Mesenchymal stem cell (in vitro differentiated cells and primary cell): ENCODE results near the gene TAAR6. TPM values are rescaled to one million over a fixed set of nuclear protein-coding genes. Genes with fewer than 3 reads are reported as not detected.

Experiments used
- DNase-seq: peaks from one replicate; pipeline ENCODE4 v3.0.0-alpha.2; 2013
- H2AFZ ChIP-seq: one replicate; pipeline ENCODE4 v1.6.1; 2013; ENCODE audit warnings: low read depth, mild to moderate bottlenecking, control low read depth, inconsistent platforms, low read length, moderate library complexity
- H2AK5ac ChIP-seq: 2 replicates; pipeline ENCODE4 v1.6.1; 2013; ENCODE audit warnings: low read length, moderate library complexity, mild to moderate bottlenecking, inconsistent platforms; ENCODE audit not compliant: severe bottlenecking
- H2BK120ac ChIP-seq: one replicate; pipeline ENCODE4 v1.6.1; 2013; ENCODE audit warnings: low read depth, mild to moderate bottlenecking, inconsistent platforms, low read length, moderate library complexity
- H2BK12ac ChIP-seq, 2 experiments: one replicate each; pipeline ENCODE4 v1.6.1; 2013; ENCODE audit warnings: inconsistent platforms in 2 of 2, low read length in 2 of 2, mild to moderate bottlenecking in 2 of 2, moderate library complexity in 2 of 2, control low read depth in 1 of 2
- H2BK15ac ChIP-seq: one replicate; pipeline ENCODE4 v1.6.1; 2013; ENCODE audit warnings: mild to moderate bottlenecking, low read depth, inconsistent platforms; ENCODE audit not compliant: poor library complexity, severe bottlenecking
- H2BK5ac ChIP-seq: 2 replicates; pipeline ENCODE4 v1.6.1; 2013; ENCODE audit warnings: low read depth, mild to moderate bottlenecking, low read length, control low read depth, inconsistent platforms; ENCODE audit not compliant: poor library complexity, severe bottlenecking
- H3K14ac ChIP-seq, 2 experiments: one replicate each; pipeline ENCODE4 v1.6.1; 2013; ENCODE audit warnings: inconsistent platforms in 2 of 2, low read length in 2 of 2, control low read depth in 1 of 2, mild to moderate bottlenecking in 1 of 2, moderate library complexity in 1 of 2
- H3K18ac ChIP-seq, 2 experiments: one replicate each; pipeline ENCODE4 v1.6.1; 2013; ENCODE audit warnings: inconsistent platforms in 2 of 2, low read length in 2 of 2, control low read depth in 1 of 2, low read depth in 1 of 2, mild to moderate bottlenecking in 1 of 2
- H3K23ac ChIP-seq, 2 experiments: one replicate each; pipeline ENCODE4 v1.6.1; 2013; ENCODE audit warnings: inconsistent platforms in 2 of 2, low read length in 2 of 2, mild to moderate bottlenecking in 2 of 2, moderate library complexity in 2 of 2, control low read depth in 1 of 2
- H3K27ac ChIP-seq: 2 replicates; pipeline ENCODE4 v1.5.1; 2013; ENCODE audit warnings: mild to moderate bottlenecking, moderate library complexity, low read length, control low read depth, inconsistent platforms; ENCODE audit not compliant: poor library complexity, severe bottlenecking
- H3K27me3 ChIP-seq, 2 experiments: 2 replicates each; pipeline versions ENCODE4 v1.6.1 to v1.7.0; 2013; ENCODE audit warnings: low read length in 2 of 2, mild to moderate bottlenecking in 2 of 2, moderate library complexity in 2 of 2, control low read depth in 1 of 2, inconsistent platforms in 1 of 2; ENCODE audit not compliant: control insufficient read depth in 1 of 2, insufficient read depth in 1 of 2
- H3K36me3 ChIP-seq, 2 experiments: 2 replicates each; pipeline versions ENCODE4 v1.6.1 to v1.7.0; 2013; ENCODE audit warnings: low read length in 2 of 2, control low read depth in 1 of 2, inconsistent platforms in 1 of 2, low read depth in 1 of 2, mild to moderate bottlenecking in 1 of 2; ENCODE audit not compliant: insufficient read depth in 2 of 2, control insufficient read depth in 1 of 2
- H3K4ac ChIP-seq, 2 experiments: one replicate each; pipeline ENCODE4 v1.6.1; 2013; ENCODE audit warnings: inconsistent platforms in 2 of 2, low read length in 2 of 2, mild to moderate bottlenecking in 2 of 2, moderate library complexity in 2 of 2, control low read depth in 1 of 2, low read depth in 1 of 2
- H3K4me1 ChIP-seq: 2 replicates; pipeline ENCODE4 v1.6.1; 2013; ENCODE audit warnings: low read depth, low read length, control low read depth; ENCODE audit not compliant: control insufficient read depth, insufficient read depth
- H3K4me2 ChIP-seq: 2 replicates; pipeline ENCODE4 v1.6.1; 2013; ENCODE audit warnings: low read length, mild to moderate bottlenecking, inconsistent platforms; ENCODE audit not compliant: poor library complexity, severe bottlenecking
- H3K4me3 ChIP-seq, 2 experiments: 2 replicates each; pipeline versions ENCODE4 v1.5.1 to v1.7.0; 2013; ENCODE audit warnings: low read length in 2 of 2, mild to moderate bottlenecking in 2 of 2, control low read depth in 1 of 2, low read depth in 1 of 2; ENCODE audit not compliant: insufficient read depth in 1 of 2
- H3K79me1 ChIP-seq: replicated peaks from 2 replicates; pipeline ENCODE4 v1.6.1; 2013; ENCODE audit warnings: mild to moderate bottlenecking, control low read depth, low read length, inconsistent platforms; ENCODE audit not compliant: poor library complexity, severe bottlenecking
- H3K9ac ChIP-seq: 2 replicates; pipeline ENCODE4 v1.7.0; 2013; ENCODE audit warnings: mild to moderate bottlenecking, low read length, moderate library complexity
- H3K9me3 ChIP-seq: 2 replicates; pipeline ENCODE4 v1.7.0; 2013; ENCODE audit warnings: mild to moderate bottlenecking, low read length; ENCODE audit not compliant: control insufficient read depth
- H4K8ac ChIP-seq: one replicate; pipeline ENCODE4 v1.6.1; 2013; ENCODE audit warnings: inconsistent platforms, mild to moderate bottlenecking, low read length, moderate library complexity
- H4K91ac ChIP-seq: one replicate; pipeline ENCODE4 v1.6.1; 2013; ENCODE audit warnings: mild to moderate bottlenecking, low read length, inconsistent platforms
- WGBS: methylation state at CpG from one replicate; pipeline ENCODE4 v1.1.7; 2013; ENCODE audit warnings: mixed read lengths; 5-methylcytosine and 5-hydroxymethylcytosine counted together
- polyA plus RNA-seq, 2 experiments: library from polyadenylated mRNA; stranded (reverse); fragments of 200-250 nt; gene quantifications; one replicate each; pipeline ENCODE4 v1.2.3, GENCODE V29; 2013

The TAAR6 gene, protein sequence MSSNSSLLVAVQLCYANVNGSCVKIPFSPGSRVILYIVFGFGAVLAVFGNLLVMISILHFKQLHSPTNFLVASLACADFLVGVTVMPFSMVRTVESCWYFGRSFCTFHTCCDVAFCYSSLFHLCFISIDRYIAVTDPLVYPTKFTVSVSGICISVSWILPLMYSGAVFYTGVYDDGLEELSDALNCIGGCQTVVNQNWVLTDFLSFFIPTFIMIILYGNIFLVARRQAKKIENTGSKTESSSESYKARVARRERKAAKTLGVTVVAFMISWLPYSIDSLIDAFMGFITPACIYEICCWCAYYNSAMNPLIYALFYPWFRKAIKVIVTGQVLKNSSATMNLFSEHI
- polyA plus RNA-seq (2013, experiment 1 of 2): not detected
- not detected for polyA plus RNA-seq (2013, experiment 2 of 2)

DNA sequence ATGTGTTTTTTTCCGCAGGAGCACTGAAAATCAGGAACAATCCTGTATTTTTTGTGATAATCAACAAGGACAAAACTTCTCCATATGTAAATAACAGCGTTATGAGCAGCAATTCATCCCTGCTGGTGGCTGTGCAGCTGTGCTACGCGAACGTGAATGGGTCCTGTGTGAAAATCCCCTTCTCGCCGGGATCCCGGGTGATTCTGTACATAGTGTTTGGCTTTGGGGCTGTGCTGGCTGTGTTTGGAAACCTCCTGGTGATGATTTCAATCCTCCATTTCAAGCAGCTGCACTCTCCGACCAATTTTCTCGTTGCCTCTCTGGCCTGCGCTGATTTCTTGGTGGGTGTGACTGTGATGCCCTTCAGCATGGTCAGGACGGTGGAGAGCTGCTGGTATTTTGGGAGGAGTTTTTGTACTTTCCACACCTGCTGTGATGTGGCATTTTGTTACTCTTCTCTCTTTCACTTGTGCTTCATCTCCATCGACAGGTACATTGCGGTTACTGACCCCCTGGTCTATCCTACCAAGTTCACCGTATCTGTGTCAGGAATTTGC lies at the start of gene TAAR6:
Gene TAAR6 (plus strand): TSS at position 102 of the 557 bp plus-strand sequence. CDS start 0 bp downstream, at position 102.
- Histone ChIP-seq H4K8ac (no peak within 1 kb of the TSS), H2AFZ (no peak within 1 kb of the TSS), H3K27ac (no peak within 1 kb of the TSS), H3K4me1 (no peaks in the 10 kb centered on the region), H3K27me3 (peaks cover 4 to 27% of the 10 kb centered on the region in 2 experiments), H4K91ac (no peak within 1 kb of the TSS), H2BK12ac (no peak within 1 kb of the TSS), H3K36me3 (no peaks in the 10 kb centered on the region), H3K9ac (no peak within 1 kb of the TSS), H3K4me3 (no peak within 1 kb of the TSS), H2AK5ac (no peak within 1 kb of the TSS), H2BK15ac (no peak within 1 kb of the TSS), H3K4ac (no peak within 1 kb of the TSS), H3K14ac (no peak within 1 kb of the TSS), H3K9me3 (no peaks in the 10 kb centered on the region), H3K4me2 (no peak within 1 kb of the TSS), H2BK120ac (no peak within 1 kb of the TSS), H3K18ac (no peak within 1 kb of the TSS), H3K79me1 (no peaks in the 10 kb centered on the region), H3K23ac (no peak within 1 kb of the TSS), H2BK5ac (no peak within 1 kb of the TSS)
- WGBS: 93% methylated on average over 15 of the region's 15 CpGs
- DNase-seq: no peak

DNA sequence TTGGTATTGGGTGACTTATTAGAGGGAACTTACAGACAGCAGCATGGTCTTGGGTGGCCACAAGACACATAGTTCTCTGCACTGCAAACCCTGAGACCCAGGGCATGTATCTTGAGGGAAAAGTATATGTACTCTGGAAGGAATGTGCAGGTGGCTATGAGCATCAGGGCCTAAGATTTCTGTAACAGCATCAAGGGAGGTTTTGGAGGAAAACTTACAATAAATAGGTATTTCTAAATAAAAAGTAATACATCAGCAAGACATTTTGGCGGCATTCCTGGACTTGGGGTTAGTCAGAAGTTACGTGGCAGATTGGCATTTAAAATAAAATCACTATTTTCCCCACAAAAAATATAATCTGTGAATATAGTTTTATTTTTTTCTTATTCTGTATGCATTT lies 49.2 kb upstream of the TAAR6 start:
- no peak overlapping the region for H2AK5ac ChIP-seq
- no peak overlapping the region for H4K91ac ChIP-seq
- no CpG with 5 or more reads among the region's 2 CpGs for WGBS
- H3K27ac ChIP-seq: no peak overlapping the region
- no peaks in the 10 kb centered on the region for H3K79me1 ChIP-seq
- H2BK120ac ChIP-seq: no peak overlapping the region
- H3K14ac ChIP-seq: no peak overlapping the region
- H3K9ac ChIP-seq: peak overlapping the region; percentile 23
- H3K4me2 ChIP-seq: no peak overlapping the region
- H3K4me1 ChIP-seq: no peaks in the 10 kb centered on the region
- no peak overlapping the region for H2BK12ac ChIP-seq
- no peaks in the 10 kb centered on the region for H3K27me3 ChIP-seq
- H3K4ac ChIP-seq: no peak overlapping the region
- H3K36me3 ChIP-seq: no peaks in the 10 kb centered on the region
- no peak for DNase-seq
- no peak overlapping the region for H2BK15ac ChIP-seq
- H2AFZ ChIP-seq: no peak overlapping the region
- no peak overlapping the region for H3K18ac ChIP-seq
- no peak overlapping the region for H3K4me3 ChIP-seq
- H3K9me3 ChIP-seq: no peaks in the 10 kb centered on the region
- no peak overlapping the region for H2BK5ac ChIP-seq
- no peak overlapping the region for H4K8ac ChIP-seq
- no peak overlapping the region for H3K23ac ChIP-seq

DNA sequence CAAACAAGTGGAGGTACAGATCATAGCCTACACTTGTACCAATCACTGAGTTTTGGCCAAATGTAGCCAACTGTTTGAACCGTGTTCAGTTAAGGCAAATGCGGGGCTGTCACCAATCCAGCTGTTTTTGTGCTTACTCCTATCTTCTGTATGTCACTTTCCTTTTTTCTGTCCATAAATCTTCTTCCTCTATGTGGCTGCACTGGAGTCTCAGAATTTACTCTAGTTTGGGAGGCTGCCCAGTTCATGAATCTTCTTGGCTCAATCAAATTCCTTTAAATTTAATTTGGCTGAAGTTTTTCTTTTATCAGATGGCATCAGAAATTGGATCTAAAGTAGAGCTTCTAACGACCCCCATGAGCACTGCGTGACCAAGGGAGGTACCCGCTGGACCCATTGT lies 45.5 kb upstream of the TAAR6 start:
- no peak overlapping the region for H4K91ac ChIP-seq
- no peak overlapping the region for H2AFZ ChIP-seq
- no peaks in the 10 kb centered on the region for H3K27me3 ChIP-seq
- no peaks in the 10 kb centered on the region for H3K4me1 ChIP-seq
- H3K4me3 ChIP-seq: no peak overlapping the region
- 88% methylated on average over 5 of the region's 5 CpGs for WGBS
- H3K4ac ChIP-seq: no peak overlapping the region
- no peak overlapping the region for H2BK12ac ChIP-seq
- no peaks in the 10 kb centered on the region for H3K9me3 ChIP-seq
- H2BK5ac ChIP-seq: no peak overlapping the region
- no peak overlapping the region for H4K8ac ChIP-seq
- H3K79me1 ChIP-seq: no peaks in the 10 kb centered on the region
- no peak overlapping the region for H3K23ac ChIP-seq
- no peak overlapping the region for H3K27ac ChIP-seq
- H3K18ac ChIP-seq: no peak overlapping the region
- DNase-seq: no peak
- no peak overlapping the region for H2AK5ac ChIP-seq
- H3K36me3 ChIP-seq: no peaks in the 10 kb centered on the region
- H2BK15ac ChIP-seq: no peak overlapping the region
- H2BK120ac ChIP-seq: no peak overlapping the region
- H3K4me2 ChIP-seq: no peak overlapping the region
- no peak overlapping the region for H3K14ac ChIP-seq
- H3K9ac ChIP-seq: no peak overlapping the region

DNA sequence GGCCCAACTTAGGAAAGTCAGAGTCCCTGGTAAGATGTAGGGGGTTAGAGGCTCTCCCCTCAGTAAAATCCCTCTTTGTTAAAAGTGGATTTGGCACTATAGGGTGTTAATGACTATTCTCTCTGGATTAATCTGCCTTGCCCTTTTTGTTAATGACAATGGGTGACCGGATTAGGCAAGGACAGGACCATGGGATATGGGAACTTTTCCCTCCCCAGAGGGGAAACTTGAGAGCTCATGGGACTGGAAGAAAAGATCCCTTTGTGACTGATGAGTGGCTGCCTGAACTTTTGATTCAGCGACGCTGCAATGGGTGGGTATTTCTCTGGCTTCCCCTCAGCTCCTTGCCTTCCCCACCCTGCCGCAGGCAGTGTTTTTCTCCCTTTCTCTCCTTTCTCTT lies 44.3 kb upstream of the TAAR6 start:
- Histone ChIP-seq H2BK120ac (no peak overlapping the region), H3K14ac (no peak overlapping the region), H3K4me1 (no peaks in the 10 kb centered on the region), H2BK15ac (no peak overlapping the region), H2BK12ac (no peak overlapping the region), H3K27me3 (no peaks in the 10 kb centered on the region), H3K18ac (no peak overlapping the region), H3K79me1 (no peaks in the 10 kb centered on the region), H4K8ac (no peak overlapping the region), H3K27ac (no peak overlapping the region), H3K4ac (no peak overlapping the region), H2AK5ac (no peak overlapping the region), H2AFZ (no peak overlapping the region), H3K9ac (no peak overlapping the region), H3K4me2 (no peak overlapping the region), H3K36me3 (no peaks in the 10 kb centered on the region), H2BK5ac (no peak overlapping the region), H3K4me3 (no peak overlapping the region), H3K9me3 (no peaks in the 10 kb centered on the region), H3K23ac (no peak overlapping the region), H4K91ac (no peak overlapping the region)
- no peak for DNase-seq
- 75% methylated on average over 4 of the region's 4 CpGs for WGBS
